Amniotic stem cell (primary cell): ENCODE measurements around the gene HOXB1.

Source experiments
- DNase-seq: peaks from one replicate; lab custom pipeline; 2025; lab: John Stamatoyannopoulos, UW

The HOXB1 gene

GRCh38 chr17:48554412-48555257 is 23.8 kb upstream of the HOXB1 start:
- no peak for DNase-seq

GRCh38 chr17:48553826-48554225 is 23.0 kb upstream of the HOXB1 start:
- DNase-seq, result no peak

- no peak for DNase-seq
Measured at GRCh38 chr17:48553190-48553547, 22.4 kb upstream of the HOXB1 start.

GRCh38 chr17:48552466-48553189 is 21.8 kb upstream of the HOXB1 start:
- DNase-seq, result no peak

GRCh38 chr17:48551596-48552465 is 21.0 kb upstream of the HOXB1 start:
- DNase-seq, result no peak

- DNase-seq, result no peak
Measured at GRCh38 chr17:48551214-48551555, 20.4 kb upstream of the HOXB1 start.

GRCh38 chr17:48550502-48551213 is 19.8 kb upstream of the HOXB1 start:
- DNase-seq, result no peak

GRCh38 chr17:48549914-48550501 is 19.2 kb upstream of the HOXB1 start:
- DNase-seq, result no peak

- no peak for DNase-seq
Measured at GRCh38 chr17:48549281-48549630, 18.4 kb upstream of the HOXB1 start.

- DNase-seq, result no peak
Measured at GRCh38 chr17:48548523-48549280, 17.9 kb upstream of the HOXB1 start.

- DNase-seq, result no peak
Measured at GRCh38 chr17:48547808-48548522, 17.2 kb upstream of the HOXB1 start.

- no peak for DNase-seq
Measured at GRCh38 chr17:48546924-48547807, 16.4 kb upstream of the HOXB1 start.

- no peak for DNase-seq
Measured at GRCh38 chr17:48546137-48546923, 15.5 kb upstream of the HOXB1 start.

GRCh38 chr17:48545539-48545938 is 14.7 kb upstream of the HOXB1 start:
- no peak for DNase-seq

GRCh38 chr17:48545022-48545375 is 14.2 kb upstream of the HOXB1 start, which contains the start of gene HOXB2:
TSS of gene HOXB2 (minus strand) at chr17:48545109. CDS start at chr17:48544911, 198 bp downstream.
- DNase-seq, result no peak

- DNase-seq, result no peak
Measured at GRCh38 chr17:48544349-48545021, 13.7 kb upstream of the HOXB1 start.

- DNase-seq, result no peak
Measured at GRCh38 chr17:48543854-48544348, 13.1 kb upstream of the HOXB1 start.
